Measurements from ENCODE around the gene TMC1. TPM values are rescaled to one million over a fixed set of nuclear protein-coding genes. Genes with fewer than 3 reads are reported as not detected.
A peak's percentile ranks its signal among the peaks of the same experiment; 100 is the strongest.

The TMC1 gene
- total RNA-seq, 1 experiment from 2014 or later = not detected

DNA sequence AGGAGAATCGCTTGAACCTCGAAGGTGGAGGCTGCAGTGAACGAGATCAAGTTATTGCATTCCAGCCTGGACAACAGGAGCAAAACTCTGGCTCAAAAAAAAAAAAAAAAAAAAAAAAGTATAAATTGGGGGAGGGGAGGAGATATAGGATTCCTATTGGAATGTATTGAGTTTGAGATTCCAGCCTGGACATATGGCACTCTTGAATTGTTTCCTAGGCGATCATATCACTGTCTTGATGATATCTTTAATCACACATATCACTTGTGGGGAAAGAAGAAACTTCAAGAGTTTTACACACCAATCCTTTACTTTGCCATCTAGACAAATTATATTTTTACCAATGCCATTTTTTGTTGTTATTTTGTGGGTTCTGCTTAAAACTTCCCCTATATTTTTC, 42.4 kb downstream of the TMC1 start:
- in situ Hi-C loops (cut with HindIII; ENCODE audit: low sequenced_read_pairs) = no loop called here

GRCh38 chr9:72564479-72565281, 43.3 kb downstream of the TMC1 start:
- no peak for DNase-seq (ENCODE audit: low spot score)
- in situ Hi-C loops (cut with HindIII; ENCODE audit: low sequenced_read_pairs) = no loop called here

More for the DNA sequence above, 42.4 kb downstream of the TMC1 start:
- DNase-seq (ENCODE audit: low spot score) = no peak

DNA sequence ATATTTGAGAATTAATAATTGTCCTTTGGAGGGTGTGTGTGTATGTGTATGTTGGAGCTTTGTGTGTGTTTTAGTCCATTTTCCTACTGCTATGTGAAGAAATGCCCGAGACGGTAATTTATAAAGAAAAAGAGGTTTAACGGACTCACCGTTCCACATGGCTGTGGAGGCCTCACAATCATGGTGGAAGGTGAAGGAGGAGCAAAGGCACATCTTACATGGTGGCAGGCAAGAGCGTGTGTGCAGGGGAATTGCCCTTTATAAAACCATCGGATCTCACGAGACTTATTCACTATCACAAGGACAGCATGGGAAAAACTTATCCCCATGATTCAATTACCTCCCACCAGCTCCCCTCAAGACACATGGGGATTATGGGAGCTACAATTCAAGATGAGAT, 44.1 kb downstream of the TMC1 start:
- no peak for DNase-seq (ENCODE audit: low spot score)
- in situ Hi-C loops (cut with HindIII; ENCODE audit: low sequenced_read_pairs) = no loop called here

DNA sequence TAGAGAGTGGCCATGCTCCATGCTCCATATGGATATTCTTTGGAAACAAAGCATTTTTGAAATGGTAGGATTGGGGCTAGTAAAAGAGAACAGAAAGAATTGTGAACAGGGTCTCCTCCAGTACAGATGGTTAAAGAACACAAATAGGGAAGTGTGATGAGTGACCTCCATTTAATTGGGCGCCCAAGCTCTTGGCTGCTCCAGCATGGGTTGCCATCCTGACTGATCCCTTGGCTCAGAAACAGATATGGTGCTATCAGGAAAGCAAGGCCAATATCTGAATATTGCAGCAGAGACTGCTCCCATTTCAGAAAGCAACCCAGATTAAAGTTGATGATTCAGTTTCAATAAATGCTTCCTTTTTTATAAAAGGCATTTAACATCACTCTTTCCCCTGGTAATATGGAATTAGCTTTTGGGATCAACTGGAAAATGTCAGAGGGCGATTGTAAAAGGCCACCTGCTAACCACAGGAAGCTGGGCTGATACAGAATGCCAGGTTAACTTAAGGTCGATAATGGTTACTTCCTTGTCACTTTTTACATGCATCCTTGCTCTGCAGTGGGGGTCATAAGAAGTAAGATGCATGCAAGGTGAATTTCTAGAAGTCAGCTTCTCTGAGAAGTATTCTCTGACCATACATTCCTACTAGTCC, 52.9 kb downstream of the TMC1 start:
- DNase-seq (ENCODE audit: low spot score) = no peak
- in situ Hi-C loops (cut with HindIII; ENCODE audit: low sequenced_read_pairs) = no loop called here

DNA sequence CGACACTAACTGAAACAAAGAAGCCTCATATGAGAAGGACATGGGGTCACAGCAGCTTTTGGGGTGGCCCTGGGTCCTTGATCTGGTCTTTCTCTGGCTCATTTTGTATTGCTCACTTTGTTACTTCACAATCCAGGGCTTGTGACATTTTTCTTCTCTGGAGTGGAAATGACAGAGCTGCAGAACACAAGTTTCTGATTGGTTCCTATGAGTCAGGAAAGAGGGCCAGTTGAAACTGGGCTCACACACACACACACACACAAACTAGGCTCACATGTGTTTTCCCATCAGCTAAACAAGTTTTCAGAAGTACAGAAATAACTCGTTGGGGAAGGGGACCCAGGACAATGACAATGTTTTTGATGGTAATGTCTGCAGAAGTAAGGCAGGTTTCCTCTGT, 54.3 kb downstream of the TMC1 start:
- no peak for DNase-seq (ENCODE audit: low spot score)
- in situ Hi-C loops (cut with HindIII; ENCODE audit: low sequenced_read_pairs) = no loop called here

DNA sequence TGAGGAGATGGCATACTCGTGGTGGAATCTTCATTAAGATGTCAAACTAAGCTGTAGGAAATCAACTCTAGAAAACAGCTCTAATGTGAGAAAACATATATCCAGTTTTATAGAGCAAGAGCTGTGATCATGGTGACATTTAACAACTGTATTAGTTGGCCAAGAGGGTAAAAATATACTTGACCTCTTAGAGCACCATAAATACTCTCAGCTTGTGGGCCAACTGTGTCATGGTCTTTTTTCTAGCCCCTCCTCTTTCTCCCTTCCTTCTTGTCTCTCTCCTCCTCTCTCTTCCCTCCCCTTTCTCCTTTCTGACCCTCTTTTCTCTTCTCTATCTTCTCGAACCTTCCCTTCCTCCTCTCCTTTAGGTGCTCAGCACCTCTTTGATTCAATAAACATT, 54.7 kb downstream of the TMC1 start:
- in situ Hi-C loops (cut with HindIII; ENCODE audit: low sequenced_read_pairs) = no loop called here
- DNase-seq (ENCODE audit: low spot score) = no peak

DNA sequence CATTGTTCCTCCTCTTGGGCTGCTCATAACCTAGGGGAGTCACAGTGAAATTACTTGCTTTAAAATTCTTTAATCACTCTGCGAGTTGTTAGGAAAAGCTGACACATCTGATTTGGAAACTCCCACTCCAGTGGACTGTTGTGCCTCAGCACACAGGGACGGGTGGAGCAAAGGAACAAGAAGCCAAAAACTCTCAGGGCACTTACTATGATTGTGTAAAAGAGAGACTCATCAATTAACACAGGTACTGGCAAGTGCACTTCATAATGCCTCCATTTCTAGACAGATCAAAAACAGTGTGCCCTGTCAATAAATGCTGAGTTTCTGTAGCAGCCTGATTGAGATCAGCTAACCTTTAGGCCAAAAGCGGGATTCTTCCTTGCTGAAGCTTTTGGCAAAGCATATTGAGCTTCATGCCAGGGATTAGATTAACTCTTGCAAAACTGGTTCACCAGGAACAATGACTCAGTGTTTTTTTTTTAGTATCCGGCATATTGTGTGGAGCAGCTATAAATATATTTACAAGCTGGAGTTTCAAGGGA, 55.9 kb downstream of the TMC1 start:
- peak; percentile 62 for DNase-seq (ENCODE audit: low spot score)
- in situ Hi-C loops (cut with HindIII; ENCODE audit: low sequenced_read_pairs) = no loop called here

- DNase-seq (ENCODE audit: low spot score) = peak; percentile 48
- in situ Hi-C loops (cut with HindIII; ENCODE audit: low sequenced_read_pairs) = no loop called here
Observed at GRCh38 chr9:72579190-72579589, 57.8 kb downstream of the TMC1 start.

DNA sequence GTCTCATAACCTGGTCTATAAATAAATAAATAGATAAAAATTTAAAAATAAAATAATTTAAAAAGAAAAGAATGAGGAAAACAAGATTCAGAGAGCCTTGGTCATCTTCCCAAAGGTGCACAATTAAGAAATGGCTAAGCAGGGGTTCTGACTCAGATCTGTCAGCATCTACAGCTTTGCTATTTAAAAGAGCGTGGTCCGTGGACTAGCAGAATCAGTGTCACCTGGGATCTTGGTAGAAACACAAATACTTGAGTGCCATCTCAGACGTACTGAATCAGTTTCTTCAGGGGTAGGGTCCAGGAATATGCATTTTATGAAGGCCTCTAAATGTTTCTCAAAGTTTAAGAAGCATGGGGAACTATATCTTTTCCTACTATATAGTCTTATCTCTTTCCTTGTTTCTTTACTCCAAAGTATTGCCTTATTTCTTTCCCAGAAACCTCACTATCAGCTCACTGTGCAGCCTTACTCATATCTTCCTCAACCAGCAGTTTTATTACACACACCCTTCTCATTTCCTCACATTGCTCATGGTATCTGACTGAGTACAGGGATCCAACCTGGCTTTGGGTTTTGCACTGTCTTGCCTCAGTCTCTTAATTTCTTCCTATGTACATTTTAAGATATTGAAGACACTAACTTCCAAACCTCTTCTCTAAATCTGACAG, 58.6 kb downstream of the TMC1 start:
- in situ Hi-C loops (cut with HindIII; ENCODE audit: low sequenced_read_pairs) = no loop called here
- no peak for DNase-seq (ENCODE audit: low spot score)

DNA sequence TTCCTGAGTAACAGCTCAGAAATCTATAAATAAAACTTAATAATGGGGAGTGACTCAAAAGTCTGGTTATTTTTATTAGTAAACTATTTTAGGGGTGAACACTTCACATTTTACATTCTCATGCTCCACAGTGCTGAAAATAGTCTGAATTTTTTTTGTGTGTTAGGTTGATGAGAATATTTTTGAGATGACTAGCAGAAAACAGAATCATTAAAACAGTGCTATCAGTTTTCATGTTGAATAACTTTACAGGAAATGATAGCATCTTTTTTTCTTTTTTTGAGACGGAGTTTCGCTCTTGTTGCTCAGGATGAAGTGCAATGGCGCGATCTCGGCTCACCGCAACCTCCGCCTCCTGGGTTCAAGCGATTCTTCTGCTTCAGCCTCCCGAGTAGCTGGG, 60.3 kb downstream of the TMC1 start:
- in situ Hi-C loops (cut with HindIII; ENCODE audit: low sequenced_read_pairs) = no loop called here
- DNase-seq (ENCODE audit: low spot score) = no peak

GRCh38 chr9:72583370-72583769, 62.0 kb downstream of the TMC1 start:
- in situ Hi-C loops (cut with HindIII; ENCODE audit: low sequenced_read_pairs) = no loop called here
- no peak for DNase-seq (ENCODE audit: low spot score)

- no peak for DNase-seq (ENCODE audit: low spot score)
- in situ Hi-C loops (cut with HindIII; ENCODE audit: low sequenced_read_pairs) = no loop called here
Observed at GRCh38 chr9:72586388-72587130, 65.2 kb downstream of the TMC1 start.

- DNase-seq (ENCODE audit: low spot score) = peak; percentile 52
- in situ Hi-C loops (cut with HindIII; ENCODE audit: low sequenced_read_pairs) = no loop called here
Observed at GRCh38 chr9:72588336-72588735, 66.9 kb downstream of the TMC1 start.

DNA sequence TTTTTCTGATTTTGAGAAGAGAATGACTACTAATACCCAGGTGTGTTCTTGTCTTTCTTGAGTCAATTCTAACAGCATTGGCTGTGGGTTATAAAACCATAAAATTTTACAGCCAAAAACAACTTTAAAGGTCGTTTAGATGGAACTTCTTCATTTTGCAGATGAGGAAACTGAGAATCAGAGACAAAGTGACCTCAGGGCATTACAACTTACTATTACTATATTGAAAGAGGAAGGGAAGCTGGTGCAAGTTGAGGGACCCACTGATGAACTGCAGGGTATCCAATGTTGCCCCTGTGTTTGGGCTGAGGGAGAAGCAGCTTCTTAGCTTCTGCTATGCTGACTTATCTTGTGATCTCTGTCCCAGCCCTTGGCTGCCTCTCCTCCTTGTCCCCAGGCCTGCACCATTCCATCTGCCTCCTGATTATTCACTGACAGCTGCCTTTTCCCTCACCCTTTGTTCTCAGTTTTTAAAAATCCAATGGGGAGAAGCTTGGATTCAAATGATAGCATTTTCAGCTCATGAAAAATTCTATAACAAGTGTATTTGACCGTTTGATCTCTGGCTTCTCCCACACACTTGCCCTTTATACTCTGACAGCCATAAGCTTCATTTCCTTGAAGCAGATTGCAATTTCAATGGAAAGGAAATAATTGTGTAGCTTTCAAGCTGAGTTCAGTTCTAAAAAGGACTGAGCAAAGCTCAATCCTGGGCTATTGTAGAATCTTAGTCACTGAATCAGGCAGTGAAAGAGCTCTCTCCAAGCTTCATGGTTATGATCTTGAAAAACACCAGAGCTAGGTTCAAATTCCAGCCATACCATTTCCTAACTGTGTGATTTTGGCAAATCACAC, 68.5 kb downstream of the TMC1 start:
- in situ Hi-C loops (cut with HindIII; ENCODE audit: low sequenced_read_pairs) = no loop called here
- peak; percentile 86 for DNase-seq (ENCODE audit: low spot score)

GRCh38 chr9:72590824-72591223, 69.4 kb downstream of the TMC1 start:
- in situ Hi-C loops (cut with HindIII; ENCODE audit: low sequenced_read_pairs) = no loop called here

DNA sequence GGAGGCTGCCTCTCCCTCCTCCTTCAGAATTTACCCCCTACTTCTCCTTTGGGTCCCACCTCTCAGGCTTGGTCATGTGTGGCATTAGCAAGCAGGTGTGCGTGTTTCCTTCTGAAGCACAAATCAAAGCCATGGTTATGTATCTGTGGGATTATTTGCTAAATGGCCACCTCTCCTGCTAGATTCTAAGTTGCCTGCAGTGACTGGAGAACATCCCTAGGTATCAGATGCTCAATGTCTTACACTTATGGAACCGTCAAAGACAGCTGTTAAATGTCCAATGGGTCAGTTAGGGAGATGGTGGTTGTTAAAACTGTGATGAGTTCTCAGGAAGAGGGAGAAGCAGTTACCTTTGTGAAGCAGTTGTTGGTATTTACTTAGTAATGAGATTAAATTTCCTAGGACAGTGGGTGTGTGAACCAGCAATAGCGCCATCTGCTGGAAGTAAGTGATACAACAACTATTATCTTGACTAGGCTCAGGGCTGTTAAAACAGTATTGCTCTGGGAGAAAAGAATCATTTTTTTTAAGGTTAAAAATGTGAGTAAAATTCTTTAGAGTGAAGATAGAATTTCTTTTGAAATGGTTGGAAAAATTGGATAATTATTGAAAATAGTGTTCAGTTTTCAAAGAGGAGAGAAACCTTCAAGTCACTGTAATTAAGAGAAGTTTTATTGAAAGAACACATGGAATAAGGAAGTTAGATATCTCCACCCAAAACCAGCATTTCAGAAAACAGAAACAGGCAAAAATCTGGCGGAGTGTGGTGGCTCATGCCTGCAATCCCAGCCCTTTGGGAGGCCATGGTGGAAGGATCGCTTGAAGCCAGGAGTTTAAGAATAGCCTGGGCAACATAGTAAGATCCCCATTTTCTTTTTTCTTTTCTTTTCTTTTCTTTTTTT, 71.3 kb downstream of the TMC1 start:
- DNase-seq (ENCODE audit: low spot score) = peak; percentile 85
- in situ Hi-C loops (cut with HindIII; ENCODE audit: low sequenced_read_pairs) = no loop called here

More at GRCh38 chr9:72590824-72591223, 69.4 kb downstream of the TMC1 start:
- no peak for DNase-seq (ENCODE audit: low spot score)

DNA sequence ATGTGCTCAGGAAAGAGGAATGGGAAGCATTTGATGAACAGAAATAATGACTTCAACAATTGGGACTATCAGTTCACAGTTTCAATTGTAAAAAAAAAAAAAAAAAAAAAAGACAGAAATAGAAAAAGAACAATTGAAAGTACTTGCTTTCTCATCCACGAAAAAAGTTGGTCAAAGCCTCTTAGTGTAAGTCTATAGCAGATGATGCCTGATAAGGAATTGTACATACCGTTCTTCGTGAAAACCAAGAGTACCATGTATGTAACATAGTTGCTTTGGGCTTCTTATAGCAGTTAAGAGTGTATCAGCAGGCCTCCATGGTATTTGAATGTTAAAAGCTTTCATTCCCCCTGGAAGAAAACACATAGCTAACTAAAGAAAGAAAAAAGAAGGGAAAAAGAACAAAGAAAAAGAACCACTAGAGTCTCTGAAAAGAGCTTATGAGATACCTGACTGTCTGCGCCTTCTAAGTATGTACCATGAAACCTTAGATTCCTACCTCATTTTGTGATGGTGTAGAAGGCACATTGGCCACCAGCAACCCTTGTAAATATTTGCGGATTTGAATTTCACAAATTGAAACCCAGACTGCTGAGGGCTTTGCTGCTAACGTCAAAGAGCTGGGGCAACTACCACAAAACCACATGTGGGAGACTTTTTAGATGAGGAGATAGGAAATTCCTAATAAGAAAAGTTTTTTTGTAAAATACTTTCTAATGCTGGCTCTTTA, 75.2 kb downstream of the TMC1 start:
- no peak for DNase-seq (ENCODE audit: low spot score)
- in situ Hi-C loops (cut with HindIII; ENCODE audit: low sequenced_read_pairs) = no loop called here

All from G401 (cell line).